ENCODE data around the gene SF3B3. TPM values are rescaled to one million over a fixed set of nuclear protein-coding genes. Genes with fewer than 3 reads are reported as not detected.

The SF3B3 gene
- total and polyA plus RNA-seq, 2 donors (not counting 1 experiment from before 2014, with no cell fraction given) = 67.1 to 266 TPM

DNA sequence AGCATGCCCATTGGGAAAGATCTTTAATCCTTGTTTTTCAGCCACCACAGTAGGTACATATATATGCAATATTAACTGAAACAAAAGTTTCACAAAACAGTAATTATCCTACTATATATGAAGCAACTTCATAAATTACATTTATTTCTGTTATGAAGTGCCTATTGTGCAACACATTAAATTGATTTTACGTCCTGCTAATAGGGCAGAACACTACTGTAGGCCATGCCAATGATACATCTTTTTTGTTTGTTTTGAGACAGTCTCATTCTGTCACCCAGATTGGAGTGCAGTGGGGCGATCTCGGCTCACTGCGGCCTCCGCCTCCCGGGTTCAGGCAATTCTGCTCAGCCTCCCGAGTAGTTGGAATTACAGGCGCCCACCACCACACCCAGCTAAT lies 29.1 kb downstream of the SF3B3 start:
- Histone ChIP-seq H3K27me3 (replicated peaks in 1 of 4; ENCODE audit: control extremely low read depth in 1 of 4, control insufficient read depth in 3 of 4, insufficient read depth in 4 of 4, low read length in 3 of 4) (no peaks in the 10 kb centered on the region), H4K20me1 (ENCODE audit: control insufficient read depth, insufficient read depth, low read length, poor library complexity, severe bottlenecking) (peaks cover 80% of the 10 kb centered on the region), H3K79me2 (ENCODE audit: control insufficient read depth, insufficient read depth, low read length) (peaks cover 31% of the 10 kb centered on the region), H3K9ac (ENCODE audit: low read length) (no peak overlapping the region), H2AFZ (ENCODE audit: insufficient read depth, low read depth, low read length, poor library complexity, severe bottlenecking) (no peak overlapping the region), H3K36me3 (replicated peaks in 1 of 2; ENCODE audit: control extremely low read depth in 1 of 2, control insufficient read depth in 1 of 2, extremely low read depth in 1 of 2, insufficient read depth in 2 of 2, low read length in 1 of 2) (peaks cover 13 to 95% of the 10 kb centered on the region in 2 experiments), H3K4me1 (ENCODE audit: control insufficient read depth in 2 of 2, insufficient read depth in 2 of 2, low read length in 2 of 2) (no peaks in the 10 kb centered on the region), H3K9me3 (ENCODE audit: control extremely low read depth in 1 of 3, control insufficient read depth in 2 of 3, insufficient read depth in 1 of 3, low read length in 2 of 3) (no peaks in the 10 kb centered on the region), H3K4me3 (ENCODE audit: control extremely low read depth in 1 of 5, extremely low read depth in 1 of 5, insufficient read depth in 1 of 5, low read depth in 2 of 5, low read length in 4 of 5) (no peak overlapping the region), H3K27ac (ENCODE audit: low read length in 2 of 2) (no peak overlapping the region), H3K4me2 (replicated peaks; ENCODE audit: low read depth, low read length, poor library complexity, severe bottlenecking) (no peak overlapping the region)
- H3K9me3 Mint-ChIP-seq (ENCODE audit: insufficient read depth) = no peaks in the 10 kb centered on the region
- no peaks in the 10 kb centered on the region for H3K27me3 Mint-ChIP-seq
- WGBS (ENCODE audit: insufficient coverage) = 100% methylated on average over 2 of the region's 8 CpGs
- no peak for ATAC-seq (ENCODE audit: low read depth)
- intact Hi-C loops (cut with micrococcal nuclease) = no loop called here
- H3K4me1 Mint-ChIP-seq = no peaks in the 10 kb centered on the region
- TF ChIP-seq EZH2 (IDR thresholded peaks at IDR 0.05; ENCODE audit: borderline replicate concordance, insufficient read depth, low read depth, low read length, poor library complexity, severe bottlenecking) = no peak
- TF ChIP-seq, protein P1, sequence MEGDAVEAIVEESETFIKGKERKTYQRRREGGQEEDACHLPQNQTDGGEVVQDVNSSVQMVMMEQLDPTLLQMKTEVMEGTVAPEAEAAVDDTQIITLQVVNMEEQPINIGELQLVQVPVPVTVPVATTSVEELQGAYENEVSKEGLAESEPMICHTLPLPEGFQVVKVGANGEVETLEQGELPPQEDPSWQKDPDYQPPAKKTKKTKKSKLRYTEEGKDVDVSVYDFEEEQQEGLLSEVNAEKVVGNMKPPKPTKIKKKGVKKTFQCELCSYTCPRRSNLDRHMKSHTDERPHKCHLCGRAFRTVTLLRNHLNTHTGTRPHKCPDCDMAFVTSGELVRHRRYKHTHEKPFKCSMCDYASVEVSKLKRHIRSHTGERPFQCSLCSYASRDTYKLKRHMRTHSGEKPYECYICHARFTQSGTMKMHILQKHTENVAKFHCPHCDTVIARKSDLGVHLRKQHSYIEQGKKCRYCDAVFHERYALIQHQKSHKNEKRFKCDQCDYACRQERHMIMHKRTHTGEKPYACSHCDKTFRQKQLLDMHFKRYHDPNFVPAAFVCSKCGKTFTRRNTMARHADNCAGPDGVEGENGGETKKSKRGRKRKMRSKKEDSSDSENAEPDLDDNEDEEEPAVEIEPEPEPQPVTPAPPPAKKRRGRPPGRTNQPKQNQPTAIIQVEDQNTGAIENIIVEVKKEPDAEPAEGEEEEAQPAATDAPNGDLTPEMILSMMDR (IDR thresholded peaks at IDR 0.05) = no peak
- no peak for DNase-seq
- H3K4me3 Mint-ChIP-seq = no peak overlapping the region
- ChIA-PET CTCF (no interaction called here), POLR2A (no interaction called here)
- H3K27ac Mint-ChIP-seq = no peak overlapping the region

DNA sequence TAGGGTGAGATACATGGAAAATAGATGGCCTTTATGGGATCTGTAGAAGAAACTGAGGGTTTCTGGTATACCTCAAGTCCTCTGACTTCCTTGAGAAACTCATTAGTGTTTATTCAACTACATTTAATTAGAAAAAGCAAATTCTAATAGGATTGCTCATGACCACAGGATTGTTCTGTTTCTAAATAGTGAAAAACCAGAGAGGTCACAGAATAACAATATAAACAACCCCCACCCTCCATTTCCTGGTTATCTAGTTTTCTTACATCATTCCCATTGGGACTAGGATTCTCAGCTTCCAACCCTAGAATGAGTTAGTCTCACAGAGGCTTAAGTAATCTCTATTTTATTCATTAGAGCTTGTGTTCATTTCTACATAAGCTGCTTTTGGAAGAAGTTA lies 30.0 kb downstream of the SF3B3 start:
- Histone ChIP-seq H3K4me3 (ENCODE audit: control extremely low read depth in 1 of 5, extremely low read depth in 1 of 5, insufficient read depth in 1 of 5, low read depth in 2 of 5, low read length in 4 of 5) (no peak overlapping the region), H3K9ac (ENCODE audit: low read length) (no peak overlapping the region), H3K4me1 (ENCODE audit: control insufficient read depth in 2 of 2, insufficient read depth in 2 of 2, low read length in 2 of 2) (no peaks in the 10 kb centered on the region), H3K4me2 (replicated peaks; ENCODE audit: low read depth, low read length, poor library complexity, severe bottlenecking) (no peak overlapping the region), H4K20me1 (ENCODE audit: control insufficient read depth, insufficient read depth, low read length, poor library complexity, severe bottlenecking) (peaks cover 72% of the 10 kb centered on the region), H2AFZ (ENCODE audit: insufficient read depth, low read depth, low read length, poor library complexity, severe bottlenecking) (no peak overlapping the region), H3K79me2 (ENCODE audit: control insufficient read depth, insufficient read depth, low read length) (peaks cover 22% of the 10 kb centered on the region), H3K27ac (ENCODE audit: low read length in 2 of 2) (no peak overlapping the region), H3K36me3 (replicated peaks in 1 of 2; ENCODE audit: control extremely low read depth in 1 of 2, control insufficient read depth in 1 of 2, extremely low read depth in 1 of 2, insufficient read depth in 2 of 2, low read length in 1 of 2) (peaks cover 8 to 95% of the 10 kb centered on the region in 2 experiments), H3K27me3 (replicated peaks in 1 of 4; ENCODE audit: control extremely low read depth in 1 of 4, control insufficient read depth in 3 of 4, insufficient read depth in 4 of 4, low read length in 3 of 4) (no peaks in the 10 kb centered on the region), H3K9me3 (ENCODE audit: control extremely low read depth in 1 of 3, control insufficient read depth in 2 of 3, insufficient read depth in 1 of 3, low read length in 2 of 3) (no peaks in the 10 kb centered on the region)
- no peak overlapping the region for H3K4me3 Mint-ChIP-seq
- intact Hi-C loops (cut with micrococcal nuclease) = no loop called here
- no peak overlapping the region for H3K27ac Mint-ChIP-seq
- ChIA-PET CTCF (no interaction called here), POLR2A (no interaction called here)
- ATAC-seq (ENCODE audit: low read depth) (no peak), DNase-seq (no peak)
- H3K4me1 Mint-ChIP-seq = no peaks in the 10 kb centered on the region
- H3K27me3 Mint-ChIP-seq = no peaks in the 10 kb centered on the region
- TF ChIP-seq EZH2 (IDR thresholded peaks at IDR 0.05; ENCODE audit: borderline replicate concordance, insufficient read depth, low read depth, low read length, poor library complexity, severe bottlenecking) = no peak
- TF ChIP-seq, protein P1 (IDR thresholded peaks at IDR 0.05) = no peak
- no peaks in the 10 kb centered on the region for H3K9me3 Mint-ChIP-seq (ENCODE audit: insufficient read depth)
